ENCODE results near the gene LARP1.
"Not testable (repeated sequence)": the region's sequence is repeated elsewhere in the genome, so short reads cannot be mapped to it uniquely, and the experiment has no call there.

Gene LARP1

DNA sequence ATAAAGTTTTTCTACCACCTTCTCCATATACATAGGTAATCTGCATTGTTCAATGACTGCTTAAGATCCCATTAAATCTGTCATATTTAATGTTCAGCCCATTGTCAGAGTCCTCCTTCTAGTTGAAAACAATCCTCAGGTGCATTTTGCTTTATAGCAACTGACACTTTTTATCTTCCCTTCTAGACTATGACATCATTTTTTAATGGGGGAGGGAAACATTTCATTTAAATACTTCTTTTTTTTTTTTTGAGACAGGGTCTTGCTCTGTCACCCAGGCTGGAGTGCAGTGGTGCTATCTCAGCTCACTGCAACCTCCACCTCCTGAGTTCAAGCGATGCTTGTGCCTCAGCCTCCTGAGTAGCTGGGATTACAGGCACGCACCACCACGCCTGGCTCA is 77.6 kb downstream of the LARP1 start:
- not testable (repeated sequence) for DNase-seq

GRCh38 chr5:154834053-154834452 is 78.9 kb downstream of the LARP1 start:
- DNase-seq, result no peak

- not testable (repeated sequence) for DNase-seq
Observed at GRCh38 chr5:154835701-154836052, 80.5 kb downstream of the LARP1 start.

- DNase-seq, result no peak
Observed at GRCh38 chr5:154836225-154836624, 81.0 kb downstream of the LARP1 start.

GRCh38 chr5:154837009-154837901 is 82.1 kb downstream of the LARP1 start:
- DNase-seq, result no peak

DNA sequence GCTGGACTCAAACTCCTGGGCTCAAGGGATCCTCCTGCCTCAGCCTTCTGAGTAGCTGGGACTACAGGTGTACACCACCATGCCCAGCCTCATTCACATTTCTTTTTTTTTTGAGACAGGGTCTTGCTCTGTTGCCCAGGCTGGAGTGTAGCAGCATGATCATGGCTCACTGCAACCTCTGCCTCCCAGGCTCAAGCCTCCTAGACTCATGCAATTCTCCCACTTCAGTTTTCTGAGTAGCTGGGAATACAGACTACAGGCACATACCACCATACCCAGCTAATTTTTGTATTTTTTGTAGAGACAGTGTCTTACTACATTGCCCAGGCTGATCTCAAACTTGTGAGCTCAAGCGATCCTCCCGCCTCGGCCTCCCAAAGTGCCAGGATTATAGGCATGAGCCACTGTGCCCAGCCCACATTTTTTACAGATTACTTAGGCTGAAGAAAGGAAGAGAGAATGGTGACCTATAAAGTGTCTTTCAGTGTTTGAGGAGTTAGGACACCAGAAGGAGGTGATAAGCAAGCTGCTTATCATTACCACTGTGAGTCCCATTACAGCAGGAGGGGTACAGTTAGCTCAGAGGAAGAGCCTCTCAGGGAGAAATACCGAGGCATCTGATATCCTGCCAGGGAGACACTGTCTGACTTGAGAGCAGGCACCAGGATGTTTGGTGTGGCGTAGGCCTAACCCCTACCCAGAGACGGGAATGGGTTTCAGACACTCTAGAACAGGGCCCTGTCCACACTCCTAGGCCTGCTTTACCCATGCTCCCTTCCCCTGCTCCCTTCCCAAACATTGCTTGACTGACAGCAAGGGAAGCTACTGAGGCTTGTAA is 85.5 kb downstream of the LARP1 start:
- no peak for DNase-seq

DNA sequence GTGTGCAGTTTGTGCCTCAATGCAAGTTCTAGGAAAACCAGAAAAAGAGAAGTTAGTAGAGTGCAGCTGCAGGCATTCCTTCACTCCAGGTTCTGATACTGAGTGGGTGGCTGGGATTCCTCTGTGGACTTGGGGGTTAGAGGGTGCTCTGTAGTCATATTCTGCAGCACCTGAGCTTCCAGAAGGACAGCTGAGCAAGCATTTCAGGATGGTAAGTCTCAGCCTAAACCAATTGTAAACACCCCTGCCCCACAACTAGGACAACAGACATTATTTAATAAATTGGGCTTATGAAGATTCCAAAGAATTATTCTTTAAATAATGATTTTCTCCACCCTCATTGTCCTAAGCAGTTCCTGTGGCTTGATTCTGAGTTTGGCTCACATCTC is 86.1 kb downstream of the LARP1 start:
- no peak for DNase-seq

GRCh38 chr5:154842689-154843530 is 87.7 kb downstream of the LARP1 start:
- DNase-seq, result no peak

GRCh38 chr5:154844809-154845208 is 89.6 kb downstream of the LARP1 start:
- no peak for DNase-seq

DNA sequence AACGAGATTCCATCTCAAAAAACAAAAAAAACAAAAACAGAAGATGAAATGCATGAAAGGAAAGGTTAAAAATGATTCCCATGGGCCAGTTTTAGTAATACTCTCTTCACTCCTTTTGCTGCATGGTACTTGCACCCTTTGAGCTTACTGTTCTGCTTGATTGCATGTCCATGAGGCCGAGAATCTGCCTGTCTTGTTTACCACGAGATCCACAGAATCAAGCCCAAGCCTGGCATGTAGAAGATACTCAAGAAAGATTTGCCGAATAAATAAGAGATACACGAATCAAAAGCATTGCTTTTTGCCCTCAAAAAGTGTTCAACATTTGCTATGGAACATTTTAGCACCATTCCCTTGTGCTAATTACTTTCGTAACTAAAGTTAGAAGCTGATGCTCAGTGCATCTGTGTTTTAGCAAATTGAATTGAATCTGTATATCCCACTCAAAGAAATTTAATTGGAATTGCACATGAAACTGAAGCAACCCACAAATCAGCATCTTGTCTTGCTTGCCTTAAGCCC is 94.1 kb downstream of the LARP1 start:
- DNase-seq, result no peak

- DNase-seq, result no peak
Observed at GRCh38 chr5:154849791-154850201, 94.6 kb downstream of the LARP1 start.

GRCh38 chr5:154850255-154851062 is 95.3 kb downstream of the LARP1 start, which contains the start of gene FAXDC2:
TSS of gene FAXDC2 (minus strand) at chr5:154850603. CDS start at chr5:154838178, 12,425 bp downstream.
- DNase-seq, result no peak

GRCh38 chr5:154851351-154851750 is 96.2 kb downstream of the LARP1 start:
- no peak for DNase-seq

- DNase-seq, result peak; percentile 91
Observed at GRCh38 chr5:154857530-154858296, 102.5 kb downstream of the LARP1 start.

DNA sequence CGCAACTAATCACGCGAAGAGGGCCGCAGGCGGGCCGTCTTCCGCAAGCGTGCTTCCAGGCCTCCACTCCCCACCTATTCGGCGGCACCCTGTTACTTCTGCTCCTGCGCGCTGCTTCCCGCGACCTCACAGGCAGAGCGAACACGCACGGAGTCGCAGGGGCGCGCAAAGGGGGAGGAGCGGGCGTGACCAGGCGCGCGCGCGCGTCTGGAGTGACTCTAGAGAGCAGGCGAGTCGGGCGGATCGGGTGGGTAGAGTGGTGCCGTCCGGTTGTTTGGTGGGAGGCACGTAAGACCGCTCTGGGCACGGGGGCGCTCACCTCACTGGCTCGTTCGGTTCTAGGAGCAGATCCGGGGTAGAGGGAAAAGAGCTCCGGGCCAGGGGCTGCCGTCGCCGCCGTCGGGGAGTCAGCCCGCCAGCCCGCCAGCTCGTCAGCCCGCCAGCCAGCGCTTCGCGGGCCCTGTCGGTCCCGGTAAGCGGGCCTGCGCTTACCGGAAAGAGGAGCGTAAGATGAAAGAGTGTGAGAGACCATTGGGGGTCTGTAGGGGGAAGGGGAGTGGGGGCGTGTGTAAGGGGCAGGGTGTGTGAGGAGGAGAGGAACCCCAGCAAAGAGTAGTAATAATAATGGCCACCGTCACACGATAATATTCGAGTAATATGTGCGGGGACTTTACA is 103.3 kb downstream of the LARP1 start, which contains the start of gene CNOT8:
TSS of gene CNOT8 (plus strand) at position 331 of the 675 bp plus-strand sequence. CDS start 4,652 bp downstream, outside the sequence.
- peak; percentile 86 for DNase-seq

DNA sequence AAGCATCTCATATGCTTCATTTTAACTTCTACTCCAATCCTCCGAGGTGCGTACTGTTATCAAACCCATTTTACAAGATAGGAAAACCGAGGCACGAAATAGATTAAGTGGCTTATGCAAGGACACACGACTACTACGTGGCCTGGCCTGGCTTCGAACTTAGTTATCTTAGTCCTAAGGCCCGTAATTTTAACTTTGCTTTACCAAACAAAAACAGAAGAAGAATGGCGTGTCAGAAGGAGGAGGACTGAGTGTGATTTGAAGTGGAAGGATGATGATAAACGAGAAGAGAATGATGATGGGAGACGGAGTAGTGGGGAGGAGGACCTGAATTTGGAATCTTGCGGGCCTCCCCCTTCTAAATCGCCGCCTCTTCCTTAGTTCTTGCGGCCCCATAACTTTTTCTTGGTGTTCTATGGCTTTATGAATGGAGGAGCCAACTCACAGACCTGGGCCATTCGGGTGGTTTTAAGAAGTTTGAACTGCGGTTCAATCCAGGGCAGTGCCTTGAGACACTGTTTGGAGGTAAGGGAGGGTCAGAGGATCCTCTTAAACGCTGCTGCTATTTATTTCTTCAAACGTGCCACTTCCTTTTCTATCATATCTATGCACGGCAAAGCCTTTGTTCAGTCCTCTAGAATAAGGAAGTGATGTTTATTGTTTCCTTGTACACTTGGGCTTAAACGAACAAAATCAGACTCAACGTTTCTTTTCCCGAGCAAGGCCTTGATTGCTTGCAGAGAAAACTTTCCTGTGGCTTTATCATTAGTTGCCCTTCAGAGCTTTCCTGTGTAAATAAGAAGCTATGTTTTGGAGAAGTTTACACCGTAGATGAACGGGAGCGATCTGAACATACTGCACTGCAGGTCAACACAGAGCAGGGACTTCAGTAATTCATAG is 104.0 kb downstream of the LARP1 start:
- DNase-seq, result no peak

- no peak for DNase-seq
Observed at GRCh38 chr5:154860123-154860522, 104.9 kb downstream of the LARP1 start.

- no peak for DNase-seq
Observed at GRCh38 chr5:154860765-154861164, 105.6 kb downstream of the LARP1 start.

- no peak for DNase-seq
Observed at GRCh38 chr5:154861946-154862345, 106.8 kb downstream of the LARP1 start.

Data from NCI-H1105 treated with DMSO at 0.1 percent for 48 hours (cell line).